NCI-H345 treated with DMSO at 0.1 percent for 48 hours (cell line): ENCODE measurements around the gene B3GNT5.
A peak's percentile ranks its signal among the peaks of the same experiment; 100 is the strongest.
"Not testable (repeated sequence)": the region's sequence is repeated elsewhere in the genome, so short reads cannot be mapped to it uniquely, and the experiment has no call there.

Experiments used
- DNase-seq: peaks from one replicate; lab custom pipeline; 2025; ENCODE audit not compliant: unreplicated experiment; lab: John Stamatoyannopoulos, UW

B3GNT5 gene

GRCh38 chr3:183229178-183229577 is 23.9 kb upstream of the B3GNT5 start:
- no peak for DNase-seq

GRCh38 chr3:183230251-183230650 is 22.8 kb upstream of the B3GNT5 start:
- DNase-seq: not testable (repeated sequence)

- DNase-seq: no peak
Measured at GRCh38 chr3:183230826-183231225, 22.2 kb upstream of the B3GNT5 start.

GRCh38 chr3:183233966-183234365 is 19.1 kb upstream of the B3GNT5 start:
- no peak for DNase-seq

GRCh38 chr3:183239046-183239445 is 14.0 kb upstream of the B3GNT5 start:
- DNase-seq: no peak

GRCh38 chr3:183242431-183242830 is 10.6 kb upstream of the B3GNT5 start:
- no peak for DNase-seq

GRCh38 chr3:183244219-183244618 is 8.8 kb upstream of the B3GNT5 start:
- DNase-seq: no peak

- no peak for DNase-seq
Measured at GRCh38 chr3:183244981-183245476, 8.0 kb upstream of the B3GNT5 start.

- DNase-seq: no peak
Measured at GRCh38 chr3:183247011-183247589, 6.0 kb upstream of the B3GNT5 start.

GRCh38 chr3:183249006-183249718 is 3.9 kb upstream of the B3GNT5 start:
- no peak for DNase-seq

GRCh38 chr3:183252118-183252782 is 803 bp upstream of the B3GNT5 start:
- DNase-seq: no peak

GRCh38 chr3:183253528-183254486 is 754 bp downstream of the B3GNT5 start:
- no peak for DNase-seq

- DNase-seq: peak; percentile 33
Measured at GRCh38 chr3:183254487-183255347, 1.7 kb downstream of the B3GNT5 start.

- no peak for DNase-seq
Measured at GRCh38 chr3:183255348-183255730, 2.3 kb downstream of the B3GNT5 start.

GRCh38 chr3:183259087-183259486 is 6.0 kb downstream of the B3GNT5 start:
- DNase-seq: no peak

- no peak for DNase-seq
Measured at GRCh38 chr3:183259621-183260020, 6.6 kb downstream of the B3GNT5 start.

GRCh38 chr3:183260167-183260904 is 7.3 kb downstream of the B3GNT5 start:
- DNase-seq: no peak

GRCh38 chr3:183261151-183261724 is 8.2 kb downstream of the B3GNT5 start:
- no peak for DNase-seq

GRCh38 chr3:183262875-183263378 is 9.9 kb downstream of the B3GNT5 start:
- no peak for DNase-seq
